PC-9 (cell line): ENCODE measurements around the gene SCAF8. TPM values are rescaled to one million over a fixed set of nuclear protein-coding genes. Genes with fewer than 3 reads are reported as not detected.
"Not testable (repeated sequence)": the region's sequence is repeated elsewhere in the genome, so short reads cannot be mapped to it uniquely, and the experiment has no call there.

Source experiments
- BruUV-seq: library from RNA; stranded (reverse); fragments of 400-500 nt; replicated peaks from 2 replicates; lab custom pipeline; 2021; lab: Mats Ljungman, UMichigan
- CTCF ChIA-PET: fragments of 300-600 bp; sonication (Branson Sonifier 250); formaldehyde crosslinking; loops from one replicate; lab custom pipeline; 2022; ENCODE audit warnings: antibody characterized with exemption; lab: Charles Lee
- POLR2A ChIA-PET: fragments of 300-600 bp; sonication (Branson Sonifier 250); formaldehyde crosslinking; loops from one replicate; lab custom pipeline; 2022; ENCODE audit warnings: antibody characterized with exemption; ENCODE audit not compliant: unreplicated experiment; lab: Charles Lee
- DNase-seq, 2 experiments: peaks; one replicate each; pipeline versions ENCODE4 v3.0.0 to v3.0.0-alpha.2; 2015 to 2022; ENCODE audit warnings: mixed read lengths in 1 of 2
- H2AFZ ChIP-seq: fragments of 200-600 bp; sonication (generic); 2 replicates; pipeline ENCODE4 v1.8.1; 2017; ENCODE audit warnings: antibody characterized with exemption
- H3F3A ChIP-seq: fragments of 200-600 bp; sonication (generic); 2 replicates; pipeline ENCODE4 v1.8.1; 2017; ENCODE audit warnings: antibody characterized with exemption, mild to moderate bottlenecking, low read depth; ENCODE audit not compliant: insufficient read depth
- H3K27ac ChIP-seq: fragments of 200-600 bp; sonication (generic); 2 replicates; pipeline ENCODE4 v1.6.1; 2016; ENCODE audit warnings: mixed run types
- H3K27me3 ChIP-seq: fragments of 200-600 bp; sonication (generic); 2 replicates; pipeline ENCODE4 v1.6.1; 2016; ENCODE audit warnings: low read depth, mixed run types; ENCODE audit not compliant: insufficient read depth
- H3K36me3 ChIP-seq: fragments of 200-600 bp; sonication (generic); 2 replicates; pipeline ENCODE4 v1.6.1; 2016; ENCODE audit warnings: low read depth, mixed run types
- H3K4me1 ChIP-seq: fragments of 200-600 bp; sonication (generic); replicated peaks from 2 replicates; pipeline ENCODE4 v1.6.1; 2016; ENCODE audit warnings: mixed run types; ENCODE audit not compliant: insufficient read depth
- H3K4me2 ChIP-seq: fragments of 200-600 bp; sonication (generic); 2 replicates; pipeline ENCODE4 v1.6.1; 2017; ENCODE audit warnings: mixed run types
- H3K4me3 ChIP-seq: fragments of 200-600 bp; sonication (generic); 2 replicates; pipeline ENCODE4 v1.6.1; 2016; ENCODE audit warnings: mixed run types
- H3K79me2 ChIP-seq: fragments of 200-600 bp; sonication (generic); 2 replicates; pipeline ENCODE4 v1.6.1; 2017; ENCODE audit warnings: low read depth, mixed run types
- H3K9me2 ChIP-seq: fragments of 200-600 bp; sonication (generic); 2 replicates; pipeline ENCODE4 v1.8.1; 2017; ENCODE audit warnings: mild to moderate bottlenecking; ENCODE audit not compliant: insufficient read depth
- H3K9me3 ChIP-seq: fragments of 200-600 bp; sonication (generic); 2 replicates; pipeline ENCODE4 v1.8.1; 2016; ENCODE audit warnings: low read depth; ENCODE audit not compliant: insufficient read depth
- H4K20me1 ChIP-seq: fragments of 200-600 bp; sonication (generic); 2 replicates; pipeline ENCODE4 v1.8.1; 2017; ENCODE audit not compliant: insufficient read depth
- EZH2 ChIP-seq: fragments of 200-600 bp; sonication (generic); IDR thresholded peaks from 2 replicates; pipeline ENCODE4 v1.8.0; 2017; ENCODE audit warnings: antibody characterized with exemption, low read depth
- intact Hi-C: fragments of 100-400 bp; cut with micrococcal nuclease; formaldehyde crosslinking; loops from one replicate; pipeline ENCODE4 v1.10.0; 2022; ENCODE audit not compliant: unreplicated experiment
- total RNA-seq: library from RNA; stranded (reverse); gene quantifications from 2 replicates; pipeline ENCODE4 v1.2.3, GENCODE V29; 2021
- TF ChIP-seq, protein P1 (sequence below): fragments of 200-600 bp; sonication (generic); conservative IDR thresholded peaks from 2 replicates; pipeline ENCODE4 v1.6.1; 2017; ENCODE audit warnings: mixed run types, antibody characterized with exemption, mild to moderate bottlenecking, moderate library complexity

Gene SCAF8
- total RNA-seq, 1 experiment from 2014 or later = 22.7 TPM

DNA sequence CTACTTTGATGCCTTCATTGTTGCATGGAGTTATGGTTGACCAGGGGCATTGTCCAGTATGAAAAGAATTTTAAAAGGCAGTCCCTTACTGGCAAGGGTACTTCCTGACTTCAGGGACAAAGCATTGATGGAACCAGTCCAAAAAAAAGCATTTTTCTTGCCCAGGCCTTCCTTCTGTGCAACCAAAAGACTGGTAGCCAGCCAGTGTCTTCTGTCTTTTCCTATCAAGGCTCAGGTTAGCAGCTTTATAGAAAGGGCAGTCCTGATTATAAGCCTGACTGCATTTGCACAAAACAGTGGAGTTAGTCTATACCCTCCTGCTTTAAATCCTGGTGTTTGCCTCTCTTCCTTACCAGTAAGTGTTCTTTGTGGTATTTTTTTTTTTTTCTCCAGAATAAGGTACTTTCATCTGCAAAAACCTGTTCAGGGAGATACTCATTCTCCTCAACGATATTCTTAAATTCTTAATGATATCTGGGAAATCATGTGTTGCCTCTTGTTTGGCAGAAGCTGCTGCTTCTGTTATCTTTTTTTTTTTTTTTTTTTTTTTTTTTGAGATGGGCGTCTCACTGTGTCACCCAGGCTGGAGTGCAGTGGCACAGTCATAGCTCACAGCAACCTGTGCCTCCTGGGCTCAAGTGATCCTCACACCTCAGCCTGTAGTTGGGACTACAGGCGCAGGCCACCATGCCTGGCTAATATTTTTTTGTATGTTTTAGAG is 33.9 kb downstream of the SCAF8 start:
- ChIA-PET CTCF (no interaction called here), POLR2A (no interaction called here)
- no peaks in the 10 kb centered on the region for H3K4me1 ChIP-seq
- H3K36me3 ChIP-seq = peaks cover 4% of the 10 kb centered on the region; the same call in 1 of the 2 replicates
- TF ChIP-seq, protein P1, sequence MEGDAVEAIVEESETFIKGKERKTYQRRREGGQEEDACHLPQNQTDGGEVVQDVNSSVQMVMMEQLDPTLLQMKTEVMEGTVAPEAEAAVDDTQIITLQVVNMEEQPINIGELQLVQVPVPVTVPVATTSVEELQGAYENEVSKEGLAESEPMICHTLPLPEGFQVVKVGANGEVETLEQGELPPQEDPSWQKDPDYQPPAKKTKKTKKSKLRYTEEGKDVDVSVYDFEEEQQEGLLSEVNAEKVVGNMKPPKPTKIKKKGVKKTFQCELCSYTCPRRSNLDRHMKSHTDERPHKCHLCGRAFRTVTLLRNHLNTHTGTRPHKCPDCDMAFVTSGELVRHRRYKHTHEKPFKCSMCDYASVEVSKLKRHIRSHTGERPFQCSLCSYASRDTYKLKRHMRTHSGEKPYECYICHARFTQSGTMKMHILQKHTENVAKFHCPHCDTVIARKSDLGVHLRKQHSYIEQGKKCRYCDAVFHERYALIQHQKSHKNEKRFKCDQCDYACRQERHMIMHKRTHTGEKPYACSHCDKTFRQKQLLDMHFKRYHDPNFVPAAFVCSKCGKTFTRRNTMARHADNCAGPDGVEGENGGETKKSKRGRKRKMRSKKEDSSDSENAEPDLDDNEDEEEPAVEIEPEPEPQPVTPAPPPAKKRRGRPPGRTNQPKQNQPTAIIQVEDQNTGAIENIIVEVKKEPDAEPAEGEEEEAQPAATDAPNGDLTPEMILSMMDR = no peak
- TF ChIP-seq EZH2 = no peak
- H3F3A ChIP-seq = peaks cover 5% of the 10 kb centered on the region
- intact Hi-C loops = no loop called here
- no peak overlapping the region for H3K4me2 ChIP-seq
- H2AFZ ChIP-seq = no peak overlapping the region
- H3K9me3 ChIP-seq = no peaks in the 10 kb centered on the region
- BruUV-seq = no TSS peak
- no peak overlapping the region for H3K4me3 ChIP-seq
- no peaks in the 10 kb centered on the region for H3K27me3 ChIP-seq
- DNase-seq = peak in 1 of 2 experiments; percentile 4
- peaks cover 99% of the 10 kb centered on the region for H3K79me2 ChIP-seq
- no peak overlapping the region for H3K27ac ChIP-seq
- no peaks in the 10 kb centered on the region for H3K9me2 ChIP-seq
- H4K20me1 ChIP-seq = peaks cover 89% of the 10 kb centered on the region

DNA sequence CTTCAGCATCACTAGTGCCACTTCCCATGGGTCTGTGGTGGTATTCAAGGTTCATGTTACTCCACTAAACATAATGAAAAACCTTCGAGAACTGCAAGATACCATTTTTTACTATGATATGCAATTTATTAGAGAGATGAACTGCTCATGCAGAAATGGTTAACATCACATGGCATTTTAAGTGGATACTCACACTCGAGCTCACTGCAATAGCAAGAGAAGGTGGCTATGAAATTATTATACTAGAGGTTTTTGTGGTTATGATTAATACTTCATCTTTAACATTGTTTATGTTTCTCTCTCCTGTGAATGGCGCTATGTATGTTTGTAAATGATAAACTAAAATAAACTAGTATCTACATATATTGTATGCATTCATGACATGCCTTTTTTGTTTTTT is 35.1 kb downstream of the SCAF8 start:
- Histone ChIP-seq H3K4me1 (no peaks in the 10 kb centered on the region), H3K9me2 (no peaks in the 10 kb centered on the region), H3K79me2 (peaks cover 99% of the 10 kb centered on the region), H3K4me2 (no peak overlapping the region), H3K27me3 (no peaks in the 10 kb centered on the region), H3K9me3 (no peaks in the 10 kb centered on the region), H4K20me1 (peaks cover 94% of the 10 kb centered on the region), H3K36me3 (peaks cover under 1% of the 10 kb centered on the region; the same call in 1 of the 2 replicates), H3K4me3 (no peak overlapping the region), H3F3A (peaks cover 5% of the 10 kb centered on the region), H3K27ac (no peak overlapping the region), H2AFZ (no peak overlapping the region)
- no peak for TF ChIP-seq EZH2
- TF ChIP-seq, protein P1 = no peak
- ChIA-PET CTCF (no interaction called here), POLR2A (no interaction called here)
- BruUV-seq = no TSS peak
- DNase-seq = no peak
- intact Hi-C loops = no loop called here

DNA sequence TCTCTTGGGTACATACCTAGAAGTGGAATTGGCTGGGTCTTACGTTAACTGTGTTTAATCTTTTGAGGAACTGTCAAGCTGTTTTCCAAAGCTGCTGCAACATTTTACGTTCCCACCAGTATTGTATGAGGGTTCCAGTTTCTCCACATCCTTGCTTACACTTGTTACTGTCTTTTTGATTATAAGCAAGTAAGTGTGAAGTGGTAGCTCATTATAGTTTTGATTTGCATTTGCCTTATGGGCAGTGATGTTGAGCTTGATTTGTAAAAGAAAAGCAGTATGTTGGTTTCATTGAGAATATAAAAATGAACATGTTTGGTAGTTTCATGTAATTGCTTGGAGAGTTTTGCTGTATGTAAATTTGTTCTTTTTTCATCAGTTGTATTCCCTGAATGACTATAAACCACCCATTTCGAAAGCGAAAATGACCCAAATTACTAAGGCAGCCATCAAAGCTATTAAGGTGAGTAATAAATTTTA is 40.4 kb downstream of the SCAF8 start:
- ChIA-PET POLR2A (no interaction called here), CTCF (no interaction called here)
- DNase-seq = no peak
- H2AFZ ChIP-seq = no peak overlapping the region
- no peaks in the 10 kb centered on the region for H3F3A ChIP-seq
- H3K27me3 ChIP-seq = no peaks in the 10 kb centered on the region
- no TSS peak for BruUV-seq
- peaks cover 90% of the 10 kb centered on the region for H4K20me1 ChIP-seq
- H3K4me3 ChIP-seq = no peak overlapping the region
- no peak overlapping the region for H3K4me2 ChIP-seq
- H3K9me3 ChIP-seq = no peaks in the 10 kb centered on the region
- peaks cover 86% of the 10 kb centered on the region for H3K79me2 ChIP-seq
- peaks cover 15% of the 10 kb centered on the region; the same call in 1 of the 2 replicates for H3K36me3 ChIP-seq
- intact Hi-C loops = no loop called here
- H3K4me1 ChIP-seq = no peaks in the 10 kb centered on the region
- H3K27ac ChIP-seq = no peak overlapping the region
- TF ChIP-seq EZH2 = no peak
- TF ChIP-seq, protein P1 = no peak
- H3K9me2 ChIP-seq = no peaks in the 10 kb centered on the region

DNA sequence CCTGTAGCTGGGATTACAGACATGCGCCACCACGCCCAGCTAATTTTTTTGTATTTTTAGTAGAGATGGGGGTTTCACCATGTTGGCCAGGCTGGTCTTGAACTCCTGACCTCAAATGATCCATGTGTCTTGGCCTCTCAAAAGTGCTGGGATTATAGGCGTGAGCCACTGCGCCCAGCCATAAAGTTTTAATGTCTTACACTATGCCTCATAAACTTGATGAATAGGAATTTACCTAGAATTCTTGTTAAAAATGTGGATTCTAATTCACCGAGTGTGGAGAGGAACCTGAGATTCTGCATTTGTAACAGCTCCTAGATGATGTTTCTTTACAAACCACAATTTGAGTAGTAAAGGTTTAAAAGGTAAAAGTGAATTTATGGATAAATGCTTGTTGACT is 45.9 kb downstream of the SCAF8 start:
- H3K27ac ChIP-seq, CTCF ChIA-PET, H3K9me2 ChIP-seq, H3K4me3 ChIP-seq, H2AFZ ChIP-seq, H3K4me2 ChIP-seq, H3F3A ChIP-seq, H3K4me1 ChIP-seq, intact Hi-C loops, BruUV-seq, H3K9me3 ChIP-seq, H3K27me3 ChIP-seq, POLR2A ChIA-PET, DNase-seq: not testable (repeated sequence)
- peaks cover 14% of the 10 kb centered on the region; the same call in 1 of the 2 replicates for H3K36me3 ChIP-seq
- H3K79me2 ChIP-seq = peaks cover 76% of the 10 kb centered on the region
- H4K20me1 ChIP-seq = peaks cover 53% of the 10 kb centered on the region
